Hepatocyte (in vitro differentiated cells): ENCODE data around the gene FAM50A. TPM values are rescaled to one million over a fixed set of nuclear protein-coding genes. Genes with fewer than 3 reads are reported as not detected.

ENCODE experiments used
- DNase-seq: peaks from one replicate; pipeline ENCODE4 v3.0.0-alpha.2; 2016; ENCODE audit warnings: low spot score
- H2AFZ ChIP-seq: fragments of 200-600 bp; sonication (generic); 2 replicates; pipeline ENCODE4 v1.6.0; 2016; ENCODE audit warnings: antibody characterized with exemption, mild to moderate bottlenecking
- H3K27ac ChIP-seq: fragments of 200-600 bp; sonication (generic); 2 replicates; pipeline ENCODE4 v1.5.1; 2016; ENCODE audit warnings: mild to moderate bottlenecking
- H3K27me3 ChIP-seq: fragments of 200-600 bp; sonication (generic); 2 replicates; pipeline ENCODE4 v1.6.1; 2016
- H3K36me3 ChIP-seq: fragments of 200-600 bp; sonication (generic); replicated peaks from 2 replicates; pipeline ENCODE4 v1.5.1; 2016; ENCODE audit warnings: low read depth; ENCODE audit not compliant: insufficient read depth
- H3K4me1 ChIP-seq: fragments of 200-600 bp; sonication (generic); 2 replicates; pipeline ENCODE4 v1.5.1; 2016; ENCODE audit warnings: mild to moderate bottlenecking, moderate library complexity; ENCODE audit not compliant: insufficient read depth
- H3K4me2 ChIP-seq: fragments of 200-600 bp; sonication (generic); 2 replicates; pipeline ENCODE4 v1.6.0; 2016
- H3K4me3 ChIP-seq: fragments of 200-600 bp; sonication (generic); 2 replicates; pipeline ENCODE4 v1.5.1; 2016; ENCODE audit warnings: mild to moderate bottlenecking
- H3K79me2 ChIP-seq: fragments of 200-600 bp; sonication (generic); 2 replicates; pipeline ENCODE4 v1.6.0; 2017; ENCODE audit warnings: mild to moderate bottlenecking
- H3K9me2 ChIP-seq: fragments of 200-600 bp; sonication (generic); replicated peaks from 2 replicates; pipeline ENCODE4 v1.6.0; 2017; ENCODE audit warnings: mild to moderate bottlenecking; ENCODE audit not compliant: insufficient read depth
- H3K9me3 ChIP-seq: fragments of 200-600 bp; sonication (generic); 2 replicates; pipeline ENCODE4 v1.5.1; 2016; ENCODE audit warnings: low read depth, mild to moderate bottlenecking
- H4K20me1 ChIP-seq: fragments of 200-600 bp; sonication (generic); 2 replicates; pipeline ENCODE4 v1.6.0; 2016; ENCODE audit warnings: mild to moderate bottlenecking; ENCODE audit not compliant: insufficient read depth, poor library complexity, severe bottlenecking
- EZH2 ChIP-seq: fragments of 200-600 bp; sonication (generic); IDR thresholded peaks from 2 replicates; pipeline ENCODE4 v1.6.1; 2016; ENCODE audit warnings: antibody characterized with exemption, mild to moderate bottlenecking, borderline replicate concordance
- EZH2phosphoT487 ChIP-seq: fragments of 200-600 bp; sonication (generic); IDR thresholded peaks from one replicate; pipeline ENCODE4 v1.6.1; 2018; ENCODE audit warnings: antibody characterized with exemption, mild to moderate bottlenecking, low read depth, moderate library complexity; ENCODE audit not compliant: unreplicated experiment, severe bottlenecking
- WGBS: methylation state at CpG from one replicate; pipeline ENCODE4 v1.1.6; 2016; ENCODE audit warnings: low lambda C conversion rate; ENCODE audit errors: missing lambda C conversion rate; 5-methylcytosine and 5-hydroxymethylcytosine counted together
- polyA plus RNA-seq: library from polyadenylated mRNA; unstranded; fragments of >200 nt; fragmentation: Nextera tagmentation; extraction: Ambion mirVana; gene quantifications from 2 replicates; pipeline ENCODE4 v1.2.1, GENCODE V29; 2016
- total RNA-seq: library from RNA; depleted of rRNA; stranded (reverse); fragments of >200 nt; gene quantifications from 2 replicates; pipeline ENCODE4 v1.2.3, GENCODE V29; 2014
- TF ChIP-seq, protein P1 (sequence below): fragments of 200-600 bp; sonication (generic); IDR thresholded peaks from 2 replicates; pipeline ENCODE4 v1.5.1; 2016; ENCODE audit warnings: antibody characterized with exemption, mild to moderate bottlenecking; ENCODE audit not compliant: poor library complexity

FAM50A gene
- total and polyA plus RNA-seq, 2 experiments from 2014 or later = 65.9 to 147 TPM

DNA sequence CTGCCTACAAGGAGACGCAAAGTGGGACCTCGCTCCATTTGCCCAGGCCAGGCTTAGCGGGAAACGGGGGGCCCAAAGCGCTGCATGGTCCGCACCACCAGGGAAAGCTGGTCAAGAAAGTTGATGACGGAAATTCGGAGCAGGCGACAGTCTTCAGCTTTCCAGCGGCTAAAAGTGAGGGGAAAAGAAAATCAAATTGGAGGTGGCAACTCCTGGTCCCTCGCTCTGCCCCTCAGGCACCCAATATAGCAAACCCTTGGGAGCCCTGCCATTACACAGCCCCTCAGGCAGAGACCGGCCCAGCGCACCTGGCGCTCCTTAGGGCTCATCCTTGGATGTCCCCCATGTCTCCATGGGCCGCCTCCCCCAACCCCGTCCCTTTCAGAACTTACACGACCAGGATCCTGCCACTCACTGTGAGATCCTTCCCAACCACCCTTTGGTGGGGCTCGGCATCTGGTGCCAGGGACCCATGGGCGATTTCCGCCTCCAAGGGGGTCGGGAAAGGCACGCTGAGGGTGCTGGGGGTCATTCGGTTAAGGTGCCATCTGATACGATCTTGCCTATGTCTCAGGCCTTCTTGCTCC is 34.0 kb downstream of the FAM50A start:
- Histone ChIP-seq H3K9me2 (no peaks in the 10 kb centered on the region), H3K27me3 (no peaks in the 10 kb centered on the region), H3K4me3 (peak overlapping the region; percentile 39), H3K4me1 (no peaks in the 10 kb centered on the region), H4K20me1 (no peaks in the 10 kb centered on the region), H2AFZ (no peak overlapping the region), H3K27ac (peak overlapping the region; percentile 65), H3K4me2 (peak overlapping the region; percentile 85), H3K36me3 (no peaks in the 10 kb centered on the region), H3K9me3 (no peaks in the 10 kb centered on the region), H3K79me2 (no peaks in the 10 kb centered on the region)
- TF ChIP-seq EZH2phosphoT487 (no peak), EZH2 (no peak)
- TF ChIP-seq, protein P1, sequence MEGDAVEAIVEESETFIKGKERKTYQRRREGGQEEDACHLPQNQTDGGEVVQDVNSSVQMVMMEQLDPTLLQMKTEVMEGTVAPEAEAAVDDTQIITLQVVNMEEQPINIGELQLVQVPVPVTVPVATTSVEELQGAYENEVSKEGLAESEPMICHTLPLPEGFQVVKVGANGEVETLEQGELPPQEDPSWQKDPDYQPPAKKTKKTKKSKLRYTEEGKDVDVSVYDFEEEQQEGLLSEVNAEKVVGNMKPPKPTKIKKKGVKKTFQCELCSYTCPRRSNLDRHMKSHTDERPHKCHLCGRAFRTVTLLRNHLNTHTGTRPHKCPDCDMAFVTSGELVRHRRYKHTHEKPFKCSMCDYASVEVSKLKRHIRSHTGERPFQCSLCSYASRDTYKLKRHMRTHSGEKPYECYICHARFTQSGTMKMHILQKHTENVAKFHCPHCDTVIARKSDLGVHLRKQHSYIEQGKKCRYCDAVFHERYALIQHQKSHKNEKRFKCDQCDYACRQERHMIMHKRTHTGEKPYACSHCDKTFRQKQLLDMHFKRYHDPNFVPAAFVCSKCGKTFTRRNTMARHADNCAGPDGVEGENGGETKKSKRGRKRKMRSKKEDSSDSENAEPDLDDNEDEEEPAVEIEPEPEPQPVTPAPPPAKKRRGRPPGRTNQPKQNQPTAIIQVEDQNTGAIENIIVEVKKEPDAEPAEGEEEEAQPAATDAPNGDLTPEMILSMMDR = no peak
- 76% methylated on average over 24 of the region's 24 CpGs for WGBS
- no peak for DNase-seq

DNA sequence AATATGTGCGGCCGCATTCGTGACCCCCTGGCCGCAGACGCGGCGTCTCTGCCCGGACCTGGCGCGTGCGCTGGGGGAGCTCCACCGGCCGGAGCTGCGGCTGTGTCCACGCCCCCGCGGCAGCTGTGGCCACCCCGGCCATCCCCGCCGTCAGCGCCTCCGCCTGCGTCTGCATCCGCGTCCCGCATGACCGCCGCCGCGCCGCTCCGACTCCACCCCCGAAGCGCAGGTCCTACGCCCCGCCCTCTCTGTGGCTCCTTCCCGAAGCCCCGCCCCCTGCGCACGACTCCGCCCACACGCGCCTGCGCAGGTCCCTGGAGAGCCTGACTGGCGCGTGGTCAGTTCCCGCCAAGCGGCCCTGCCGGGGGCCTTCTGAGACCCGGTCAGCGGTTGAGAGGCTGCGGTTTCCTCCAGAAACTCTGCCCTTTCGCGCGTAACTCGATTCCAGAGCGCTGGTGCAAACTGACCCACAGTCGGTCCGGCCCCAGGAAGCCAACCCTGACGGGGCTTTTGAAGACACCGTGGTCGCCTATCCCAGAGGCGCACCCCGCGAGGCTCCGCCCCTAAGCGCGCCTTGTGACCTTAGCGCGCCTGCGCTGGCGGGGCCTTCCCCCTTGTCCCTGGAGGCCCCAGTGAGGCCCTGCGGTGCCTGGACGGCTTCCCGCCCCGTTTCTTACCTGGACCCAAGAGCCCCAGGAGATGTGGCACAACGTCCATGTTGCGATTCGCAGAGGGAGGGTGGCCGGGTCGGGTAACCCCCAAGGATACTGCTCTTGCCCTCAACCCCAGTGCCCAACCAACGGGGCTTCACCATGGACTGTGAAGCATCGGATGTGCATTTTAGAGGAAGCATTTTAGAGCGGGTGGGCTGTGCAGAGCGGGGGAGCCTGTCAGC is 35.0 kb downstream of the FAM50A start, which contains the start of gene LAGE3:
LAGE3 (minus strand) TSS at position 554 of the 895 bp plus-strand sequence; CDS start at position 188, 366 bp downstream.
- Histone ChIP-seq H2AFZ (peak within 1 kb of the TSS; percentile 40), H3K36me3 (no peaks in the 10 kb centered on the region), H3K4me3 (peak within 1 kb of the TSS; percentile 39), H3K9me2 (no peaks in the 10 kb centered on the region), H3K4me1 (no peaks in the 10 kb centered on the region), H3K79me2 (no peaks in the 10 kb centered on the region), H3K27me3 (no peaks in the 10 kb centered on the region), H3K4me2 (peak within 1 kb of the TSS; percentile 85), H3K27ac (peak within 1 kb of the TSS; percentile 82), H4K20me1 (no peaks in the 10 kb centered on the region), H3K9me3 (no peaks in the 10 kb centered on the region)
- TF ChIP-seq, protein P1 = no peak
- TF ChIP-seq EZH2 = no peak
- no peak for TF ChIP-seq EZH2phosphoT487
- DNase-seq = peak; percentile 94
- 48% methylated on average over 57 of the region's 85 CpGs for WGBS

DNA sequence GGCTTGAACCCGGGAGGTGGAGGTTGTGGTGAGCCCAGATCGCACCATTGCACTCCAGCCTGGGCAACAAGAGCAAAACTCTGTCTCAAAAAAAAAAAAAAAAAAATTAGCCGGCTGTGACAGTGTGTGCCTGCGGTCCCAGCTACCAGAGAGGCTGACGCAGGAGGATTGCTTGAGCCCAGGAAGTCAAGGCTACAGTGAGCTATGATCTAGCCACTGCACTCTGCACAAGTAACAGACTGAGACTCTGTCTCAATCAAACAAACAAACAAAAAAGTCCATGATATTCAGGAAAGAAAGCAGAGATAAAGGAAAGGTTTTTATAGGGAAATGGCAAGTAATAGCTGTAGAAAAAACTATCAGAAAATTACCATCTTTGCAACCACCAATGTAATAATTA is 37.3 kb downstream of the FAM50A start:
- no peaks in the 10 kb centered on the region for H3K4me1 ChIP-seq
- H2AFZ ChIP-seq = no peak overlapping the region
- peaks cover 3% of the 10 kb centered on the region for H3K79me2 ChIP-seq
- no peak overlapping the region for H3K4me2 ChIP-seq
- TF ChIP-seq EZH2 (no peak), EZH2phosphoT487 (no peak)
- TF ChIP-seq, protein P1 = no peak
- no peak for DNase-seq
- no peaks in the 10 kb centered on the region for H3K36me3 ChIP-seq
- no peaks in the 10 kb centered on the region for H3K27me3 ChIP-seq
- WGBS = 89% methylated on average over 5 of the region's 5 CpGs
- no peak overlapping the region for H3K27ac ChIP-seq
- no peaks in the 10 kb centered on the region for H3K9me3 ChIP-seq
- H3K9me2 ChIP-seq = no peaks in the 10 kb centered on the region
- H3K4me3 ChIP-seq = no peak overlapping the region
- H4K20me1 ChIP-seq = no peaks in the 10 kb centered on the region
